Activated T-cell treated with anti-CD3 and anti-CD28 coated beads, Interleukin-2, amount 50 U/mL, for 4 hours (primary cell): ENCODE measurements around the gene TDP2. TPM values are rescaled to one million over a fixed set of nuclear protein-coding genes. Genes with fewer than 3 reads are reported as not detected.

ENCODE experiments used
- ATAC-seq, 2 donors: fragments of 200-7000 bp; cut with Tn5 transposase; one replicate each; pipeline ENCODE4 v1.10.0; 2021
- DNase-seq: peaks from one replicate; pipeline ENCODE4 v3.0.0-alpha.2; 2020
- H3K27me3 Mint-ChIP-seq: one replicate; pipeline ENCODE4 v1.8.0; 2021; ENCODE audit warnings: low read depth, mixed read lengths
- H3K36me3 Mint-ChIP-seq: one replicate; pipeline ENCODE4 v1.8.0; 2022; ENCODE audit warnings: mixed read lengths; ENCODE audit not compliant: insufficient read depth
- H3K4me1 Mint-ChIP-seq: one replicate; pipeline ENCODE4 v1.8.0; 2021; ENCODE audit warnings: low read depth, mixed read lengths
- H3K4me3 Mint-ChIP-seq: one replicate; pipeline ENCODE4 v1.8.0; 2021; ENCODE audit warnings: mild to moderate bottlenecking, moderate library complexity, mixed read lengths
- H3K9me3 Mint-ChIP-seq: one replicate; pipeline ENCODE4 v1.8.0; 2021; ENCODE audit warnings: mixed read lengths
- total RNA-seq, 3 donors: library from RNA; stranded (reverse); gene quantifications; one replicate each; pipeline ENCODE4 v1.2.1, GENCODE V29; 2021

The TDP2 gene
- total RNA-seq, 3 donors from 2014 or later, result 42.4 to 48.0 (median 45.5) TPM

DNA sequence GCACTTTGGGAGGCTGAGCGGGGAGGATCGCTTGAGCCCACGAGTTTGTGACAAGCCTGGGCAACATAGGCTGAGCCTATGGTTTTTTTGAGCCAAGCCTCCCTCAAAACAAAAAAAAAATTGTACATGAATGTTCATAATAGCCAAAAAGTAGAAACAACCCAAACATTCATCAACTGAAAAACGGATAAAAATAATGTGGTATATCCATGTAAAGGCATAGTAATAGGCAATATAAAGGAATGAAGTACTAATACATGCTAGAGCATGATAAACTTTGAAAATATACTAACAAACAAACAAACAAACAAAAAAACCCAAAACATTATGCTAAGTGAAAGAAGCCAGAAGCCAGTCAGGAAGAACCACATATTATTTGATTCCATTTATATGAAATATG lies 56.0 kb downstream of the TDP2 start:
- no peak overlapping the region for H3K4me3 Mint-ChIP-seq

GRCh38 chr6:24607310-24608105 lies 59.2 kb downstream of the TDP2 start:
- no peak for ATAC-seq
- Mint-ChIP-seq H3K36me3 (no peaks in the 10 kb centered on the region), H3K4me1 (no peaks in the 10 kb centered on the region)

More for the DNA sequence above, 56.0 kb downstream of the TDP2 start:
- H3K27me3 Mint-ChIP-seq, result peaks cover 8% of the 10 kb centered on the region
- H3K36me3 Mint-ChIP-seq, result no peaks in the 10 kb centered on the region
- no peaks in the 10 kb centered on the region for H3K9me3 Mint-ChIP-seq
- H3K4me1 Mint-ChIP-seq, result no peaks in the 10 kb centered on the region
- ATAC-seq (no peak), DNase-seq (no peak)

GRCh38 chr6:24606200-24606930 lies 60.3 kb downstream of the TDP2 start:
- Mint-ChIP-seq H3K27me3 (peaks cover 3% of the 10 kb centered on the region), H3K36me3 (no peaks in the 10 kb centered on the region), H3K9me3 (no peaks in the 10 kb centered on the region), H3K4me3 (no peak overlapping the region), H3K4me1 (no peaks in the 10 kb centered on the region)
- DNase-seq, result no peak
- ATAC-seq, result no peak

More at GRCh38 chr6:24607310-24608105, 59.2 kb downstream of the TDP2 start:
- DNase-seq, result no peak
- Mint-ChIP-seq H3K27me3 (peaks cover 3% of the 10 kb centered on the region), H3K9me3 (no peaks in the 10 kb centered on the region), H3K4me3 (no peak overlapping the region)

- ATAC-seq (no peak), DNase-seq (no peak)
- Mint-ChIP-seq H3K4me3 (no peak overlapping the region), H3K9me3 (no peaks in the 10 kb centered on the region), H3K36me3 (no peaks in the 10 kb centered on the region), H3K27me3 (no peaks in the 10 kb centered on the region), H3K4me1 (no peaks in the 10 kb centered on the region)
These were observed 63.5 kb downstream of the TDP2 start for GRCh38 chr6:24603241-24603640.

DNA sequence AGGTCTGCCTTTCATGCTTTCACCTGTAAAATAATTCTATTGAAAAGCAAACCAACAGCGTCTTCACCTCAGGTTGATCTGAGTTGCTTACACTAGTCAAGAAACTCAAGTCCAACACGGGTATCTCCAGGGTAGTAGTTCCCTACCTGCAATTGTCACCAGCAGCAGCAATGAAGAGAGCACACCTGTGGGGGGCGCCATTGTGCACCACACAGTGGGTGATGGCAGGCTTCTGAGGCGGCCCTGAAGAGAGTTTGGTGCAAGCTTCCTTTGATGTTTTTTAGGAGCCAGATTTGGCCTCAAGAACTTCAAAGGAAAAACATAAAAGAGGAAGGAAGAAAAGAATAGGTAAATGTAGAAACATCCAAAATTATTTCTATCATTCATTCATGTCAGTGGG lies 65.8 kb downstream of the TDP2 start:
- ATAC-seq, result no peak

More for the DNA sequence above, 65.8 kb downstream of the TDP2 start:
- Mint-ChIP-seq H3K4me1 (no peaks in the 10 kb centered on the region), H3K36me3 (no peaks in the 10 kb centered on the region), H3K27me3 (no peaks in the 10 kb centered on the region), H3K9me3 (no peaks in the 10 kb centered on the region), H3K4me3 (no peak overlapping the region)
- DNase-seq, result no peak

Other genes starting within 250 kb of the TDP2 start
- gene GPLD1, start 177.3 kb downstream of the TDP2 start, total RNA-seq, result under 1 TPM; 0.38 to 0.87 (median 0.45) TPM
- 10 to 100 TPM; 10.4 to 12.4 (median 11.2) TPM for gene ALDH5A1, start 171.9 kb downstream of the TDP2 start, total RNA-seq
- gene KIAA0319, start 20.7 kb downstream of the TDP2 start, total RNA-seq, result under 1 TPM in 2 of 3 donors, not detected in 1; 0.05 to 0.08 TPM
- 10 to 100 TPM; 19.6 to 28.5 (median 22.1) TPM for gene ACOT13, start 178 bp upstream of the TDP2 start, total RNA-seq
- 10 to 100 TPM; 67.0 to 83.8 (median 78.4) TPM for gene C6orf62, start 52.3 kb upstream of the TDP2 start, total RNA-seq
- 10 to 100 TPM; 61.5 to 78.1 (median 64.5) TPM for gene GMNN, start 108.0 kb upstream of the TDP2 start, total RNA-seq
- not detected for gene ARMH2, start 132.0 kb upstream of the TDP2 start, total RNA-seq